ENCODE measurements around the gene IL19.

Gene IL19

DNA sequence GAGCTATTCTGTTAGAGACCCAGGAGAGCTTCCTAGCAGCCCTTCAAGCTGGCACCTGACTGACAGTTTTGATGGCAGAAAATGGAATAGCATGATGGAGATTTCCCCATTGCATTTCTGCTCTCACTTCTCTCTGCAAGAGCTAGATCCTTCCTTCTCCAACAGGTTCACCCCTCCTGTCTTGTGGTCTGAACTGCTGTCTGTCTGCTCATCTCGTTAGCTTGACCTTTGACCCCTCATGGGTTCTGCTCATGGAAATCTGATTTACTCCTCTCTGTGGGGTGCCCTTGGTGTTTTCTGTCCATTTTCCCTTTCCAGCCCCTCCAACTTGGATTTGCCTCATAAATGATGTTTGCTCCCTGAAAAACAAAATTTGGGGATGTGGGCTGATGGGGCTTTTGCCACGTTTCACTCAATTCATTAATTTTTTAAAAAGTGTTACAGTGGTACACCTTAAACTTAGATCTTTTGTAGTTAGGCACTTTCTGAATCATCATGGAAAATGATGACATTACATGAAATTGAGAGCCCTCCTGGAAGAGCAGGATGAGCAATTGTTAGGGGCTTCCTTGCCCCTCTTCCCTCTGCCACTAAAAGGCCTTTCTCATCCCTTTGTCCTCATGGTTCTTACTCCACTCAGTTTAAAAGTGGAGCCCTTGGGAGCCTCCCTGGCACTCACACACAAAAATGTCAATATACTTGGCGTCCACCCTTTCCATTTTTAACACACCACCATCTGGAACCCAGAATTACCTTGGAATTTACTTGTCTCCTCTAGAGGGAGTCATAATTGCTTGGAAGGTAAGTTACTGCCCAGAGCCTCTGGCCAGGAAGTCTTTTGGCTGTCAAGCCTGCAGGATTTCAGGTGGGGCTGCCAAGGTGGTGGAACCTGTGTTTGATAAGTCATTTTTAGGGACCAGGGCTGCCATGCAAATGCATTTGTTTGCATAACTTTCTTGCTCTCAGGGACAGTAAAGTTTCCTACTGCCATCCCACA lies 31.9 kb upstream of the IL19 start:
- H2BK5ac ChIP-seq (ENCODE audit: low read depth, low read length, poor library complexity): no peak overlapping the region
- no peaks in the 10 kb centered on the region for H3K79me2 ChIP-seq (ENCODE audit: control insufficient read depth, insufficient read depth, low read length, poor library complexity)
- peaks cover 14 to 21% of the 10 kb centered on the region in 2 experiments for H3K36me3 ChIP-seq (ENCODE audit: control insufficient read depth in 1 of 2, insufficient read depth in 2 of 2, low read length in 2 of 2)
- H3K9ac ChIP-seq (ENCODE audit: low read length): no peak overlapping the region
- H2AFZ ChIP-seq (ENCODE audit: insufficient read depth, low read length, poor library complexity): no peak overlapping the region
- no peak overlapping the region for H3K27ac ChIP-seq (ENCODE audit: low read depth, low read length)
- H3K4ac ChIP-seq (ENCODE audit: low read depth, low read length): no peak overlapping the region
- peak in 1 of 2 donors; percentile 40 for DNase-seq
- no peak overlapping the region for H4K12ac ChIP-seq (ENCODE audit: low read depth, low read length)
- no peak overlapping the region for H2BK12ac ChIP-seq (ENCODE audit: low read length)
- WGBS (ENCODE audit: extremely low coverage, insufficient coverage, insufficient read length): no CpG with 5 or more reads among the region's 3 CpGs
- no peak overlapping the region for H3K4me2 ChIP-seq (ENCODE audit: low read length)
- H3K79me1 ChIP-seq (ENCODE audit: low read length): no peaks in the 10 kb centered on the region
- H2BK120ac ChIP-seq (ENCODE audit: insufficient read depth, low read length, poor library complexity): no peak overlapping the region
- H3K4me3 ChIP-seq (ENCODE audit: low read depth, low read length): no peak overlapping the region
- H4K8ac ChIP-seq (ENCODE audit: low read depth, low read length): no peak overlapping the region
- H3K27me3 ChIP-seq (ENCODE audit: insufficient read depth, low read length): no peaks in the 10 kb centered on the region
- H2AK5ac ChIP-seq (ENCODE audit: low read length): no peak overlapping the region
- no peak overlapping the region for H4K91ac ChIP-seq (ENCODE audit: low read depth, low read length)
- H3K4me1 ChIP-seq (ENCODE audit: control insufficient read depth in 1 of 2, insufficient read depth in 2 of 2, low read length in 2 of 2): peaks cover 2 to 12% of the 10 kb centered on the region in 2 experiments
- no peak overlapping the region for H3K18ac ChIP-seq (ENCODE audit: low read length)
- H3K9me3 ChIP-seq (ENCODE audit: insufficient read depth, low read depth, low read length): no peaks in the 10 kb centered on the region
- H3K23ac ChIP-seq (ENCODE audit: low read length): no peak overlapping the region
- no peak overlapping the region for H3K14ac ChIP-seq (ENCODE audit: low read length)

DNA sequence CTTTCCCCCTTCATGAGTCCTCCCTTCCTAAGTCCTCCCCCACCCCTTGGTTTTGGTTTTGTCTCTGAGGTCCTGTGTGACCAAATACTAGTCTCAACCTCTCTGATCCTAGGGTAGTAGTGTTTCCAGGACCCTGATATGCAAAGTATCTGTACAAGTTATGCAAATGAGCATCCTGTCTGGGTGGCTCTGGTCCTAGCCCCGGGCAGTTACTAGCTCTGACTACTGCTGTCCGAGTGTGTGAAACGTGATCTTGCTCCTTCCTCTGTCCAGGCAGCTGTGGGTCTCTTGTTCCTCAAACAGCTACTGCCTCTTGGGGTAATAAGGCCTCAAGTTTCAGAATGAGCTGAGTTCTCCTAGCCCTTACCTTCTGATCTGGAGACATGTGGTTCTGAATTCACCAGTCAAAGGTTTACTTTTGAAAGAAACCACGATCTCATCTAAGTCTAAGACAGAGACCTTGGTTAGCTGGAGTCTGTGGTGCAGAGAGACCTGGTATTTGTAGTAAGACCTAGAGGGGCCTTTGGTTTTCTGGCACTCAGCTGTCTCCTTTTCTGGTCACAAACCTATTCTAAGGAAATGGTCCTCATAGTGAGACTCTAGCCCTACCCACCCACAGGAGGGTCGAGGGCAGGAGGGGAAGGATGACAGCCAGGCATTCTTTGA lies 31.0 kb upstream of the IL19 start:
- Histone ChIP-seq H3K4me3 (ENCODE audit: low read depth, low read length) (no peak overlapping the region), H2AFZ (ENCODE audit: insufficient read depth, low read length, poor library complexity) (no peak overlapping the region), H2AK5ac (ENCODE audit: low read length) (no peak overlapping the region), H3K79me1 (ENCODE audit: low read length) (no peaks in the 10 kb centered on the region), H3K4me2 (ENCODE audit: low read length) (no peak overlapping the region), H3K4ac (ENCODE audit: low read depth, low read length) (no peak overlapping the region), H4K12ac (ENCODE audit: low read depth, low read length) (no peak overlapping the region), H3K9me3 (ENCODE audit: insufficient read depth, low read depth, low read length) (no peaks in the 10 kb centered on the region), H2BK120ac (ENCODE audit: insufficient read depth, low read length, poor library complexity) (no peak overlapping the region), H3K14ac (ENCODE audit: low read length) (no peak overlapping the region), H4K91ac (ENCODE audit: low read depth, low read length) (no peak overlapping the region), H3K9ac (ENCODE audit: low read length) (no peak overlapping the region), H3K18ac (ENCODE audit: low read length) (no peak overlapping the region), H3K36me3 (ENCODE audit: control insufficient read depth in 1 of 2, insufficient read depth in 2 of 2, low read length in 2 of 2) (peaks cover 7 to 15% of the 10 kb centered on the region in 2 experiments), H3K27me3 (ENCODE audit: insufficient read depth, low read length) (no peaks in the 10 kb centered on the region), H2BK12ac (ENCODE audit: low read length) (no peak overlapping the region), H4K8ac (ENCODE audit: low read depth, low read length) (no peak overlapping the region), H3K23ac (ENCODE audit: low read length) (no peak overlapping the region), H2BK5ac (ENCODE audit: low read depth, low read length, poor library complexity) (no peak overlapping the region), H3K27ac (ENCODE audit: low read depth, low read length) (no peak overlapping the region), H3K79me2 (ENCODE audit: control insufficient read depth, insufficient read depth, low read length, poor library complexity) (no peaks in the 10 kb centered on the region), H3K4me1 (ENCODE audit: control insufficient read depth in 1 of 2, insufficient read depth in 2 of 2, low read length in 2 of 2) (peaks cover 2 to 12% of the 10 kb centered on the region in 2 experiments)
- DNase-seq: peak in 1 of 2 donors; percentile 24
- WGBS (ENCODE audit: extremely low coverage, insufficient coverage, insufficient read length): no CpG with 5 or more reads among the region's 5 CpGs

DNA sequence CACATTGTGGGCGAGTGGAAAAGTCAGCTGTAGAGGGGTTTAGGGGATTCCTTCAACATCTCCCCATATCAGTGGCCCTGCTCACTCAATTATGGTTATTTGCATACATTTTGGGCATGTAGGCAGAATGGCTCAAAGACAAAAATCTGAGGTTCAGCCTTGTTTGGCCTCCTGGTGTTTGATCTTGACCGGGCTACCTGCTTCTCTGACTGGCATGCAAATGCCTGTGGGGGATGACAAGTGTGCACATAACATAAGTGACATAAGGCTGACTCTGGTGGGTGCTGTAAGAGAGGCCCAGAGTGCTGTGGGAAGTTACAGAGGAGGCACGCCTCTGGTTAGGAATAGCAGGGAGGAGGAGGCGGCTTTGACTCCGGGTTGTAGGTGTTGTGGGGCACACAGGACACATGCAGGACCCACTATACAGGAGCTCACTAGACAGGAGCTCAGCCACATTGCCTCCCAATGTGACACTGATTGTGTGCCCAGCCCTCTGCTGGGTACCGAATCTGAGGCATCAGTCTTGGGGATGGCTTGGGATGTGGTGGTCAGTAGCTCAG lies 29.4 kb upstream of the IL19 start:
- Histone ChIP-seq H2BK120ac (ENCODE audit: insufficient read depth, low read length, poor library complexity) (no peak overlapping the region), H3K18ac (ENCODE audit: low read length) (no peak overlapping the region), H3K27ac (ENCODE audit: low read depth, low read length) (no peak overlapping the region), H3K23ac (ENCODE audit: low read length) (no peak overlapping the region), H2AFZ (ENCODE audit: insufficient read depth, low read length, poor library complexity) (no peak overlapping the region), H4K8ac (ENCODE audit: low read depth, low read length) (no peak overlapping the region), H3K27me3 (ENCODE audit: insufficient read depth, low read length) (no peaks in the 10 kb centered on the region), H3K79me2 (ENCODE audit: control insufficient read depth, insufficient read depth, low read length, poor library complexity) (no peaks in the 10 kb centered on the region), H3K36me3 (ENCODE audit: control insufficient read depth in 1 of 2, insufficient read depth in 2 of 2, low read length in 2 of 2) (peaks cover 0 to 2% of the 10 kb centered on the region in 2 experiments), H3K4me2 (ENCODE audit: low read length) (no peak overlapping the region), H4K91ac (ENCODE audit: low read depth, low read length) (no peak overlapping the region), H2AK5ac (ENCODE audit: low read length) (no peak overlapping the region), H2BK5ac (ENCODE audit: low read depth, low read length, poor library complexity) (no peak overlapping the region), H2BK12ac (ENCODE audit: low read length) (no peak overlapping the region), H3K4me1 (ENCODE audit: control insufficient read depth in 1 of 2, insufficient read depth in 2 of 2, low read length in 2 of 2) (peaks cover 2 to 12% of the 10 kb centered on the region in 2 experiments), H3K4me3 (ENCODE audit: low read depth, low read length) (no peak overlapping the region), H3K14ac (ENCODE audit: low read length) (no peak overlapping the region), H3K9ac (ENCODE audit: low read length) (no peak overlapping the region), H3K79me1 (ENCODE audit: low read length) (no peaks in the 10 kb centered on the region), H4K12ac (ENCODE audit: low read depth, low read length) (no peak overlapping the region), H3K4ac (ENCODE audit: low read depth, low read length) (no peak overlapping the region), H3K9me3 (ENCODE audit: insufficient read depth, low read depth, low read length) (no peaks in the 10 kb centered on the region)
- no CpG with 5 or more reads among the region's 6 CpGs for whole genome bisulfite sequencing (ENCODE audit: extremely low coverage, insufficient coverage, insufficient read length)
- DNase-seq: no peak

DNA sequence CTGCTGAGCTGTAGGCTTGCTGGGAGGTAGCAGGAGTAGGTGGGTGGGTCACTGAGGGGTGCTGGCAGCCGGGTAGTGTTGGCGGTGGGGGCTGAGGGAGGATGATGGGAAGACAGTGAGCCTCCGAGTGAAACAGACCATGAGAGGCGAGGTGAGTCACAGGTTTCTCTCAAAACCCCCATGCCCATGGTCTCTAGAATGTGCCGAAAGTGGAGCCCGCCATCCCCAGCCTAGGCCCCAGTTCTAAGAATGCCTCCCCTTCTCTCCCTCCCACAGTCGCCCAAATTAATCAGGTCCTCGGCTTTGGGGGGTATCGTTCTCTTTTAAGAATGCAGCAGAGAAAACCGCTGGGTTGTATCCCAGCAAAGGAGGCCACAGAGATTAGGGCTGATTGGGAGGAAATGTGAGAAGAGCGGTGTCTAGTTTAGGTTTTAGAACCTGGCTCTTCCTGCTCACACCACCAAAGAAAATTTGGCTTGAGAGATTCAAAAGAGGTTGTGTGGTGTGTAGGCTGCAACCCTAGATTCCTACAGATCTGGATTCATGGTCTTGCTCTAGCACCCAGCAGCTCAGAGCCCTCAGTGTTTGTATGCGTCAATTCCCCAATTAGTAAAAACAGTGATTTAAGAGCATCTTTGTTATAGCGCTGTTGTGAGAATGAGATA lies 27.7 kb upstream of the IL19 start:
- Histone ChIP-seq H3K9ac (ENCODE audit: low read length) (no peak overlapping the region), H4K12ac (ENCODE audit: low read depth, low read length) (no peak overlapping the region), H2BK12ac (ENCODE audit: low read length) (no peak overlapping the region), H3K4me3 (ENCODE audit: low read depth, low read length) (no peak overlapping the region), H4K8ac (ENCODE audit: low read depth, low read length) (no peak overlapping the region), H3K4me2 (ENCODE audit: low read length) (no peak overlapping the region), H3K79me2 (ENCODE audit: control insufficient read depth, insufficient read depth, low read length, poor library complexity) (no peaks in the 10 kb centered on the region), H3K79me1 (ENCODE audit: low read length) (no peaks in the 10 kb centered on the region), H4K91ac (ENCODE audit: low read depth, low read length) (no peak overlapping the region), H3K23ac (ENCODE audit: low read length) (no peak overlapping the region), H2BK120ac (ENCODE audit: insufficient read depth, low read length, poor library complexity) (no peak overlapping the region), H3K36me3 (ENCODE audit: control insufficient read depth in 1 of 2, insufficient read depth in 2 of 2, low read length in 2 of 2) (no peaks in the 10 kb centered on the region), H2BK5ac (ENCODE audit: low read depth, low read length, poor library complexity) (no peak overlapping the region), H3K4me1 (ENCODE audit: control insufficient read depth in 1 of 2, insufficient read depth in 2 of 2, low read length in 2 of 2) (peaks cover 2 to 12% of the 10 kb centered on the region in 2 experiments), H3K4ac (ENCODE audit: low read depth, low read length) (no peak overlapping the region), H2AK5ac (ENCODE audit: low read length) (no peak overlapping the region), H3K9me3 (ENCODE audit: insufficient read depth, low read depth, low read length) (no peaks in the 10 kb centered on the region), H2AFZ (ENCODE audit: insufficient read depth, low read length, poor library complexity) (no peak overlapping the region), H3K27me3 (ENCODE audit: insufficient read depth, low read length) (no peaks in the 10 kb centered on the region), H3K27ac (ENCODE audit: low read depth, low read length) (no peak overlapping the region), H3K18ac (ENCODE audit: low read length) (no peak overlapping the region), H3K14ac (ENCODE audit: low read length) (no peak overlapping the region)
- no peak for DNase-seq
- WGBS (ENCODE audit: extremely low coverage, insufficient coverage, insufficient read length): no CpG with 5 or more reads among the region's 13 CpGs

Measured in trophoblast cell (in vitro differentiated cells and primary cell).